Fibroblast of lung (primary cell): ENCODE results near the gene NSFL1C. TPM values are rescaled to one million over a fixed set of nuclear protein-coding genes. Genes with fewer than 3 reads are reported as not detected.

Source experiments
- DNase-seq, 2 donors: peaks; one replicate each; pipeline versions ENCODE4 v3.0.0 to v3.0.0-alpha.2; 2010; ENCODE audit warnings: low read depth in 2 of 2
- H2AFZ ChIP-seq: 2 replicates; pipeline ENCODE4 v1.5.1; 2012; ENCODE audit warnings: low read length, control low read depth, inconsistent platforms
- H3K27ac ChIP-seq: 2 replicates; pipeline ENCODE4 v1.5.1; 2011; ENCODE audit warnings: low read length, control low read depth; ENCODE audit not compliant: insufficient read depth
- H3K27me3 ChIP-seq: 2 replicates; pipeline ENCODE4 v1.5.1; 2011; ENCODE audit warnings: mild to moderate bottlenecking, low read length; ENCODE audit not compliant: control insufficient read depth, insufficient read depth
- H3K36me3 ChIP-seq: 2 replicates; pipeline ENCODE4 v1.5.1; 2011; ENCODE audit warnings: low read length; ENCODE audit not compliant: control insufficient read depth, insufficient read depth
- H3K4me1 ChIP-seq: 2 replicates; pipeline ENCODE4 v1.5.1; 2011; ENCODE audit warnings: low read length; ENCODE audit not compliant: control insufficient read depth, insufficient read depth; ENCODE audit errors: extremely low read depth
- H3K4me2 ChIP-seq: 2 replicates; pipeline ENCODE4 v1.5.1; 2011; ENCODE audit warnings: low read length, control low read depth; ENCODE audit not compliant: insufficient read depth; ENCODE audit errors: extremely low read depth
- H3K4me3 ChIP-seq, 4 experiments: fragments of 200-600 bp in 1 of 4; sonication (generic) in 1 of 4; replicated peaks in 1 of 4; 2 replicates each; pipeline ENCODE4 v1.5.1; 2011 to 2016; ENCODE audit warnings: low read length in 4 of 4, low read depth in 3 of 4, mild to moderate bottlenecking in 3 of 4, control low read depth in 2 of 4, inconsistent platforms in 1 of 4, mixed read lengths in 1 of 4; ENCODE audit not compliant: insufficient read depth in 1 of 4; ENCODE audit errors: control extremely low read depth in 1 of 4
- H3K79me2 ChIP-seq: 2 replicates; pipeline ENCODE4 v1.5.1; 2012; ENCODE audit warnings: mild to moderate bottlenecking, low read length, inconsistent platforms; ENCODE audit not compliant: control insufficient read depth, insufficient read depth
- H3K9ac ChIP-seq: 2 replicates; pipeline ENCODE4 v1.5.1; 2011; ENCODE audit warnings: mild to moderate bottlenecking, low read length, control low read depth; ENCODE audit not compliant: insufficient read depth
- H3K9me3 ChIP-seq: 2 replicates; pipeline ENCODE4 v1.5.1; 2012; ENCODE audit warnings: low read depth, low read length; ENCODE audit not compliant: control insufficient read depth, insufficient read depth
- H4K20me1 ChIP-seq: 2 replicates; pipeline ENCODE4 v1.5.1; 2011; ENCODE audit warnings: low read length; ENCODE audit not compliant: control insufficient read depth, insufficient read depth; ENCODE audit errors: extremely low read depth
- CTCF ChIP-seq, 2 donors: IDR thresholded peaks in 1 of 2; conservative IDR thresholded peaks in 1 of 2; 1 replicate in 1 of 2; 2 replicates in 1 of 2; pipeline ENCODE4 v1.5.1; 2011 to 2012; ENCODE audit warnings: low read length in 2 of 2, control low read depth in 1 of 2, inconsistent platforms in 1 of 2, low read depth in 1 of 2, mild to moderate bottlenecking in 1 of 2
- EZH2 ChIP-seq: IDR thresholded peaks from 2 replicates; pipeline ENCODE4 v1.5.1; 2012; ENCODE audit warnings: low read length, control low read depth, mild to moderate bottlenecking; ENCODE audit errors: missing control alignments
- polyA plus RNA-seq, 2 donors: library from polyadenylated mRNA; depleted of rRNA in 1 of 2; stranded (reverse) in 1 of 2; unstranded in 1 of 2; fragments of >200 nt; gene quantifications; 2 replicates each; pipeline ENCODE4 v1.2.1, GENCODE V29; 2011 to 2012; ENCODE audit warnings: missing spikeins in 1 of 2
- total RNA-seq: library from RNA; depleted of rRNA; stranded (reverse); fragments of >200 nt; gene quantifications from 2 replicates; pipeline ENCODE4 v1.2.1, GENCODE V29; 2014

Gene NSFL1C
- total and polyA plus RNA-seq, 2 donors (not counting 1 experiment from before 2014, with no cell fraction given): 17.8 to 24.3 TPM

GRCh38 chr20:1396702-1397101, 69.9 kb downstream of the NSFL1C start:
- no peak overlapping the region for H3K4me2 ChIP-seq
- TF ChIP-seq CTCF (conservative IDR thresholded peaks at IDR 0.05 in 1 of 2, IDR thresholded peaks at IDR 0.05 in 1 of 2; ENCODE audit: low read depth in 1 of 2, low read length in 2 of 2) (no peak), EZH2 (no peak)
- H3K27me3 ChIP-seq: no peaks in the 10 kb centered on the region
- H3K9me3 ChIP-seq: no peaks in the 10 kb centered on the region
- no peak overlapping the region for H2AFZ ChIP-seq
- H3K27ac ChIP-seq: no peak overlapping the region
- H4K20me1 ChIP-seq: no peaks in the 10 kb centered on the region
- DNase-seq: no peak
- no peak overlapping the region for H3K9ac ChIP-seq
- H3K4me3 ChIP-seq: no peak overlapping the region
- H3K36me3 ChIP-seq: no peaks in the 10 kb centered on the region
- peaks cover 11% of the 10 kb centered on the region for H3K79me2 ChIP-seq
- peaks cover 3% of the 10 kb centered on the region for H3K4me1 ChIP-seq

- Histone ChIP-seq H3K36me3 (no peaks in the 10 kb centered on the region), H3K4me2 (no peak overlapping the region), H3K27me3 (no peaks in the 10 kb centered on the region), H3K4me3 (no peak overlapping the region), H4K20me1 (no peaks in the 10 kb centered on the region), H3K27ac (no peak overlapping the region), H2AFZ (no peak overlapping the region), H3K9ac (no peak overlapping the region), H3K9me3 (no peaks in the 10 kb centered on the region), H3K79me2 (peaks cover 15% of the 10 kb centered on the region), H3K4me1 (peaks cover 5% of the 10 kb centered on the region)
- no peak for DNase-seq
- TF ChIP-seq CTCF (conservative IDR thresholded peaks at IDR 0.05 in 1 of 2, IDR thresholded peaks at IDR 0.05 in 1 of 2; ENCODE audit: low read depth in 1 of 2, low read length in 2 of 2) (no peak), EZH2 (no peak)
Measured at GRCh38 chr20:1396264-1396663, 70.4 kb downstream of the NSFL1C start.

GRCh38 chr20:1394686-1395085, 72.0 kb downstream of the NSFL1C start:
- H3K4me1 ChIP-seq: peaks cover 10% of the 10 kb centered on the region
- no peaks in the 10 kb centered on the region for H4K20me1 ChIP-seq
- TF ChIP-seq EZH2 (no peak), CTCF (conservative IDR thresholded peaks at IDR 0.05 in 1 of 2, IDR thresholded peaks at IDR 0.05 in 1 of 2; ENCODE audit: low read depth in 1 of 2, low read length in 2 of 2) (no peak)
- no peak overlapping the region for H2AFZ ChIP-seq
- H3K9me3 ChIP-seq: no peaks in the 10 kb centered on the region
- no peak for DNase-seq
- H3K4me3 ChIP-seq: no peak overlapping the region
- H3K79me2 ChIP-seq: peaks cover 30% of the 10 kb centered on the region
- no peak overlapping the region for H3K27ac ChIP-seq
- no peak overlapping the region for H3K4me2 ChIP-seq
- H3K36me3 ChIP-seq: peaks cover 2% of the 10 kb centered on the region
- H3K9ac ChIP-seq: no peak overlapping the region
- no peaks in the 10 kb centered on the region for H3K27me3 ChIP-seq
